ENCODE data around the gene KRTAP20-2. TPM values are rescaled to one million over a fixed set of nuclear protein-coding genes. Genes with fewer than 3 reads are reported as not detected.

Gene KRTAP20-2
- total RNA-seq, 1 donor from 2014 or later: not detected

- no peak overlapping the region for H3K4me3 ChIP-seq (ENCODE audit: insufficient read depth, low read depth, low read length)
- Mint-ChIP-seq H3K36me3 (ENCODE audit: low read depth, unreplicated experiment) (no peaks in the 10 kb centered on the region), H3K4me1 (ENCODE audit: low read depth, unreplicated experiment) (no peaks in the 10 kb centered on the region), H3K27ac (ENCODE audit: unreplicated experiment) (no peak overlapping the region), H3K9me3 (ENCODE audit: unreplicated experiment) (no peaks in the 10 kb centered on the region), H3K4me3 (ENCODE audit: unreplicated experiment) (no peak overlapping the region), H3K27me3 (ENCODE audit: low read depth, unreplicated experiment) (no peaks in the 10 kb centered on the region)
- no peaks in the 10 kb centered on the region for H3K4me1 ChIP-seq (ENCODE audit: insufficient read depth, low read length)
- H2AFZ ChIP-seq (ENCODE audit: low read depth, low read length): no peak overlapping the region
- no peak overlapping the region for H3K27ac ChIP-seq (ENCODE audit: low read depth, low read length)
- H3K79me2 ChIP-seq (ENCODE audit: insufficient read depth, low read length): no peaks in the 10 kb centered on the region
- H3K27me3 ChIP-seq (ENCODE audit: insufficient read depth, low read length): no peaks in the 10 kb centered on the region
- TF ChIP-seq CTCF (IDR thresholded peaks at IDR 0.05; ENCODE audit: insufficient read depth, low read depth, low read length) (no peak), EZH2 (IDR thresholded peaks at IDR 0.05; ENCODE audit: insufficient read depth, low read length) (no peak)
- no peaks in the 10 kb centered on the region for H4K20me1 ChIP-seq (ENCODE audit: insufficient read depth, low read length)
- H3K9me3 ChIP-seq (ENCODE audit: insufficient read depth, low read depth, low read length): peaks cover 2% of the 10 kb centered on the region
- no peak overlapping the region for H3K9ac ChIP-seq (ENCODE audit: low read length)
- DNase-seq (ENCODE audit: low read depth) (no peak), FAIRE-seq (no peak)
- no peak overlapping the region for H3K4me2 ChIP-seq (ENCODE audit: low read length)
- H3K36me3 ChIP-seq (ENCODE audit: insufficient read depth, low read length): no peaks in the 10 kb centered on the region
These were observed 49.5 kb downstream of the KRTAP20-2 start for GRCh38 chr21:30684506-30684905.

Other genes with a start within 250 kb of the KRTAP20-2 start
- not detected in 2 replicates for gene KRTAP13-1, start 239.2 kb upstream of the KRTAP20-2 start, total RNA-seq
- gene KRTAP13-3, start 209.3 kb upstream of the KRTAP20-2 start, total RNA-seq: not detected in 2 replicates
- not detected in 2 replicates for gene KRTAP13-4, start 205.0 kb upstream of the KRTAP20-2 start, total RNA-seq
- not detected in 2 replicates for gene KRTAP15-1, start 194.9 kb upstream of the KRTAP20-2 start, total RNA-seq
- not detected in 2 replicates for gene KRTAP19-1, start 154.8 kb upstream of the KRTAP20-2 start, total RNA-seq
- not detected in 2 replicates for gene KRTAP19-2, start 147.8 kb upstream of the KRTAP20-2 start, total RNA-seq
- gene KRTAP19-3, start 143.2 kb upstream of the KRTAP20-2 start, total RNA-seq: not detected in 2 replicates
- gene KRTAP19-4, start 138.0 kb upstream of the KRTAP20-2 start, total RNA-seq: not detected in 2 replicates
- not detected in 2 replicates for gene KRTAP19-5, start 133.1 kb upstream of the KRTAP20-2 start, total RNA-seq
- gene KRTAP19-6, start 93.3 kb upstream of the KRTAP20-2 start, total RNA-seq: not detected in 2 replicates
- not detected in 2 replicates for gene KRTAP19-7, start 73.9 kb upstream of the KRTAP20-2 start, total RNA-seq
- gene KRTAP22-2, start 44.8 kb upstream of the KRTAP20-2 start, total RNA-seq: not detected in 2 replicates
- gene KRTAP6-3, start 42.8 kb upstream of the KRTAP20-2 start, total RNA-seq: not detected in 2 replicates
- gene KRTAP6-2, start 36.3 kb upstream of the KRTAP20-2 start, total RNA-seq: not detected in 2 replicates
- not detected in 2 replicates for gene KRTAP22-1, start 34.1 kb upstream of the KRTAP20-2 start, total RNA-seq
- not detected in 2 replicates for gene KRTAP6-1, start 21.3 kb upstream of the KRTAP20-2 start, total RNA-seq
- gene KRTAP20-1, start 18.8 kb upstream of the KRTAP20-2 start, total RNA-seq: not detected in 2 replicates
- not detected in 2 replicates for gene KRTAP20-4, start 14.6 kb upstream of the KRTAP20-2 start, total RNA-seq
- not detected in 2 replicates for gene KRTAP20-3, start 7.7 kb downstream of the KRTAP20-2 start, total RNA-seq
- not detected in 2 replicates for gene KRTAP21-3, start 83.6 kb downstream of the KRTAP20-2 start, total RNA-seq
- not detected in 2 replicates for gene KRTAP21-2, start 112.1 kb downstream of the KRTAP20-2 start, total RNA-seq
- not detected in 2 replicates for gene KRTAP21-1, start 120.2 kb downstream of the KRTAP20-2 start, total RNA-seq
- gene KRTAP8-1, start 178.1 kb downstream of the KRTAP20-2 start, total RNA-seq: not detected in 2 replicates
- not detected in 2 replicates for gene KRTAP7-1, start 194.6 kb downstream of the KRTAP20-2 start, total RNA-seq
- gene KRTAP11-1, start 246.4 kb downstream of the KRTAP20-2 start, total RNA-seq: not detected in 2 replicates

Measured in astrocyte (in vitro differentiated cells and primary cell).